Heart right ventricle (tissue), 16 donors: Measurements from ENCODE around the gene CHKA. TPM values are rescaled to one million over a fixed set of nuclear protein-coding genes. Genes with fewer than 3 reads are reported as not detected.

Experiments used
- ATAC-seq, 8 donors: fragments of 200-7000 bp; cut with Tn5 transposase; one replicate each; pipeline ENCODE4 v1.9.1; 2020; ENCODE audit warnings: mild to moderate bottlenecking in 8 of 8, moderate library complexity in 8 of 8, moderate number of reproducible peaks in 1 of 8
- DNase-seq, 2 donors: peaks; one replicate each; pipeline ENCODE4 v3.0.0-alpha.2; 2020
- H3K27ac ChIP-seq, 10 donors: fragments of 200-600 bp; sonication (generic) in 2 of 10; one replicate each; pipeline versions ENCODE4 v1.5.0 to v1.8.0; 2020 to 2022; ENCODE audit warnings: mild to moderate bottlenecking in 3 of 10
- H3K27me3 ChIP-seq, 7 donors: fragments of 200-600 bp; one replicate each; pipeline ENCODE4 v1.8.0; 2021 to 2022; ENCODE audit warnings: mild to moderate bottlenecking in 2 of 7
- H3K36me3 ChIP-seq, 9 donors: fragments of 200-600 bp; sonication (generic) in 1 of 9; one replicate each; pipeline versions ENCODE4 v1.5.0 to v1.8.0; 2020 to 2022; ENCODE audit warnings: mild to moderate bottlenecking in 2 of 9
- H3K4me1 ChIP-seq, 9 donors: fragments of 200-600 bp; sonication (generic) in 1 of 9; one replicate each; pipeline versions ENCODE4 v1.5.0 to v1.8.0; 2020 to 2022; ENCODE audit warnings: mild to moderate bottlenecking in 4 of 9
- H3K4me3 ChIP-seq, 10 donors: fragments of 200-600 bp; sonication (generic) in 2 of 10; one replicate each; pipeline versions ENCODE4 v1.5.0 to v1.8.0; 2020 to 2022; ENCODE audit warnings: mild to moderate bottlenecking in 7 of 10, moderate library complexity in 2 of 10
- H3K9me3 ChIP-seq, 11 donors: fragments of 200-600 bp in 10 of 11; sonication (generic) in 2 of 11; one replicate each; pipeline versions ENCODE4 v1.5.0 to v1.8.0; 2013 to 2022; ENCODE audit warnings: mild to moderate bottlenecking in 2 of 11, control low read depth in 1 of 11, moderate library complexity in 1 of 11
- CTCF ChIP-seq, 9 donors: fragments of 200-600 bp; sonication (generic) in 2 of 9; IDR thresholded peaks; one replicate each; pipeline versions ENCODE4 v1.5.0 to v1.8.0; 2021 to 2022; ENCODE audit warnings: antibody characterized with exemption in 9 of 9, mild to moderate bottlenecking in 5 of 9, moderate library complexity in 1 of 9
- WGBS, 2 donors: extraction: QIAGEN DNeasy Blood & Tissue Kit; methylation state at CpG; one replicate each; pipeline ENCODE4 v1.1.7; 2013; ENCODE audit warnings: inconsistent platforms in 1 of 2; 5-methylcytosine and 5-hydroxymethylcytosine counted together
- intact Hi-C, 10 donors: fragments of 100-400 bp; cut with DNase I; formaldehyde crosslinking; loops; one replicate each; pipeline versions ENCODE4 v1.11.1 to v1.14.2; 2022
- polyA plus RNA-seq, 2 donors: library from polyadenylated mRNA; stranded (reverse); fragments of 200-250 nt; gene quantifications; one replicate each; pipeline ENCODE4 v1.2.3, GENCODE V29; 2013
- total RNA-seq, 10 donors: library from RNA; stranded (reverse); fragmentation: NEBNext Ultra II Directional in 3 of 10; extraction: Animal tissue kit (Norgen Biotek cat#: 25700) in 3 of 10; gene quantifications; one replicate each; pipeline versions ENCODE4 v1.2.1 to v1.2.4, GENCODE V29; 2021 to 2023
- donor health status: Arrhythmogenic right ventricular cardiomyopathy.
- donor health status: ischemic (EF 13 %, LVEDD 7.1; RV severe dilation, severe dysfunction).
- donor health status: healthy with polysubstance abuse.
- donor health status: DM: no; HTN: yes; CAD: no.
- donor health status: DM: no; HTN: no; CAD: no.
- donor health status: ischemic (EF 25% LVEDD 6.9; RV normal size, moderate dysfunction).
- donor health status: ischemic (EF 25% LVEDD 5.7; RV mildly dilated, moderate dysfunction).
- donor health status: healthy.
- donor health status: DM: yes; HTN: yes; CAD: no.
- donor health status: Ischemic cardiomyopathy.
- donor health status: ischemic (EF 35%, LVEDD 5.7; RV mildly dilated, moderate dysfunction).
- donor health status: nonischemic (EF 11% LVEDD 7.7; RV severe dilation, severe dysfunction).
- donor health status: DM: yes; HTN: yes; CAD: no.
- donor health status: PGD.
- donor health status: ischemic (EF 29% LVEDD 5.4; RV normal size, mild dysfunction).
- donor health status: nonischemic (EF 23%, LVEDD 6.1; RV moderate dilation, normal function).

The CHKA gene
- total and polyA plus RNA-seq, 12 donors, result 7.0 to 66.1 (median 9.6) TPM

GRCh38 chr11:68153742-68154141 is 32.6 kb upstream of the CHKA start:
- Histone ChIP-seq H3K27me3 (no peaks in the 10 kb centered on the region), H3K36me3 (peaks cover 0 to 41% (median 7%) of the 10 kb centered on the region in 9 donors), H3K4me1 (peaks cover 0 to 5% (median 0%) of the 10 kb centered on the region in 9 donors), H3K27ac (no peak overlapping the region), H3K9me3 (no peaks in the 10 kb centered on the region), H3K4me3 (no peak overlapping the region)
- intact Hi-C loops, result no loop called here
- WGBS, 2 donors, result 88 to 89% methylated on average over 8 of the region's 8 CpGs
- TF ChIP-seq CTCF (IDR thresholded peaks at IDR 0.05), result no peak
- ATAC-seq (no peak), DNase-seq (no peak)

- 38 to 57% methylated on average over 7 of the region's 7 CpGs for WGBS, 2 donors
- intact Hi-C loops, result no loop called here
- Histone ChIP-seq H3K9me3 (no peaks in the 10 kb centered on the region), H3K27ac (no peak overlapping the region), H3K4me3 (no peak overlapping the region), H3K36me3 (peaks cover 0 to 8% (median 0%) of the 10 kb centered on the region in 9 donors), H3K27me3 (no peaks in the 10 kb centered on the region), H3K4me1 (peaks cover 11 to 27% (median 24%) of the 10 kb centered on the region in 9 donors)
- DNase-seq (no peak), ATAC-seq (no peak)
- TF ChIP-seq CTCF (IDR thresholded peaks at IDR 0.05), result no peak
Observed at GRCh38 chr11:68150037-68150436, 28.8 kb upstream of the CHKA start.

- DNase-seq (no peak), ATAC-seq (no peak)
- 90 to 95% methylated on average over 6 of the region's 6 CpGs for WGBS, 2 donors
Observed at GRCh38 chr11:68149417-68149816, 28.2 kb upstream of the CHKA start.

DNA sequence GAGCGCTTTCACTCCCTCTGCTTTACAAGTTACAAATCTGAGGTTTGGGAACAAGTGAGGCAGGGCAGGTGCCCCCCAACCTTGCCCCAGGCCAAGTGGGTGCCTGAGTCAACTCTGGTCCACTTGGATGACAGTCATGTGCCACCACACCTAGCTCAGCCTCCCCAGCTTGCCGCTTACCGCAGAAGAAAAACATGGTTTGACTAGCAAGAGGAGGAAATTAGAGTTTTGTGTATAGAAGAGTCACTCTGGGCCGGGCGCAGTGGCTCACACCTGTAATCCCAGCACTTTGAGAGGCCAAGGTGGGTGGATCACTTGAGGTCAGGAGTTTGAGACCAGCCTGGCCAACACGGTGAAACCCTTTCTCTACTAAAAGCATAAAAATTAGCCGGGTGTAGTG is 27.7 kb upstream of the CHKA start:
- no peak for ATAC-seq
- intact Hi-C loops, result no loop called here
- H3K4me3 ChIP-seq, result no peak overlapping the region
- no peaks in the 10 kb centered on the region for H3K9me3 ChIP-seq
- H3K27ac ChIP-seq, result no peak overlapping the region
- no peaks in the 10 kb centered on the region for H3K27me3 ChIP-seq
- whole genome bisulfite sequencing, 2 donors, result 93 to 98% methylated on average over 7 of the region's 7 CpGs
- peaks cover 11 to 30% (median 24%) of the 10 kb centered on the region in 9 donors for H3K4me1 ChIP-seq
- TF ChIP-seq CTCF (IDR thresholded peaks at IDR 0.05), result no peak
- H3K36me3 ChIP-seq, result no peaks in the 10 kb centered on the region
- no peak for DNase-seq

More at GRCh38 chr11:68149417-68149816, 28.2 kb upstream of the CHKA start:
- no peak overlapping the region for H3K4me3 ChIP-seq
- no peak overlapping the region for H3K27ac ChIP-seq
- H3K4me1 ChIP-seq, result peaks cover 11 to 27% (median 24%) of the 10 kb centered on the region in 9 donors
- peaks cover 0 to 2% (median 0%) of the 10 kb centered on the region in 9 donors for H3K36me3 ChIP-seq
- no peak for TF ChIP-seq CTCF (IDR thresholded peaks at IDR 0.05)
- no peaks in the 10 kb centered on the region for H3K27me3 ChIP-seq
- H3K9me3 ChIP-seq, result no peaks in the 10 kb centered on the region
- intact Hi-C loops, result no loop called here
